Upper lobe of left lung (tissue), 4 donors: ENCODE results near the gene ECHDC1.

Experiments
- EP300 ChIP-seq, 4 donors: sonication (generic); formaldehyde crosslinking; IDR thresholded peaks; one replicate each; pipeline ENCODE4 v1.5.1; 2017; ENCODE audit warnings: antibody characterized with exemption in 4 of 4, control low read depth in 2 of 4
- POLR2A ChIP-seq, 4 donors: fragments of 450-650 bp; IDR thresholded peaks; one replicate each; pipeline ENCODE4 v1.5.1; 2016 to 2017; ENCODE audit warnings: antibody characterized with exemption in 4 of 4, mild to moderate bottlenecking in 2 of 4
- POLR2AphosphoS5 ChIP-seq, 2 donors: sonication (generic); formaldehyde crosslinking; IDR thresholded peaks; one replicate each; pipeline ENCODE4 v1.5.1; 2017; ENCODE audit warnings: antibody characterized with exemption in 2 of 2
- TF ChIP-seq, protein P1 (sequence below), 6 experiments: fragments of 450-650 bp in 4 of 6; fragments of 200-600 bp in 2 of 6; sonication (generic) in 2 of 6; IDR thresholded peaks; one replicate each; pipeline ENCODE4 v1.5.1; 2016 to 2019; ENCODE audit warnings: antibody characterized with exemption in 6 of 6

GRCh38 chr6:127319686-127320085, 23.7 kb downstream of the ECHDC1 start:
- TF ChIP-seq POLR2AphosphoS5 (IDR thresholded peaks at IDR 0.05) (no peak), POLR2A (IDR thresholded peaks at IDR 0.05) (no peak), EP300 (IDR thresholded peaks at IDR 0.05) (no peak)
- TF ChIP-seq, protein P1, sequence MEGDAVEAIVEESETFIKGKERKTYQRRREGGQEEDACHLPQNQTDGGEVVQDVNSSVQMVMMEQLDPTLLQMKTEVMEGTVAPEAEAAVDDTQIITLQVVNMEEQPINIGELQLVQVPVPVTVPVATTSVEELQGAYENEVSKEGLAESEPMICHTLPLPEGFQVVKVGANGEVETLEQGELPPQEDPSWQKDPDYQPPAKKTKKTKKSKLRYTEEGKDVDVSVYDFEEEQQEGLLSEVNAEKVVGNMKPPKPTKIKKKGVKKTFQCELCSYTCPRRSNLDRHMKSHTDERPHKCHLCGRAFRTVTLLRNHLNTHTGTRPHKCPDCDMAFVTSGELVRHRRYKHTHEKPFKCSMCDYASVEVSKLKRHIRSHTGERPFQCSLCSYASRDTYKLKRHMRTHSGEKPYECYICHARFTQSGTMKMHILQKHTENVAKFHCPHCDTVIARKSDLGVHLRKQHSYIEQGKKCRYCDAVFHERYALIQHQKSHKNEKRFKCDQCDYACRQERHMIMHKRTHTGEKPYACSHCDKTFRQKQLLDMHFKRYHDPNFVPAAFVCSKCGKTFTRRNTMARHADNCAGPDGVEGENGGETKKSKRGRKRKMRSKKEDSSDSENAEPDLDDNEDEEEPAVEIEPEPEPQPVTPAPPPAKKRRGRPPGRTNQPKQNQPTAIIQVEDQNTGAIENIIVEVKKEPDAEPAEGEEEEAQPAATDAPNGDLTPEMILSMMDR (IDR thresholded peaks at IDR 0.05): no peak
